HepG2 (cell line): ENCODE results near the gene POLR3GL. TPM values are rescaled to one million over a fixed set of nuclear protein-coding genes. Genes with fewer than 3 reads are reported as not detected.

ENCODE experiments used
- ATF7-NPFF ChIP-seq: sonication (generic); formaldehyde crosslinking; IDR thresholded peaks from 2 replicates; pipeline ENCODE4 v1.8.1; 2023; ENCODE audit warnings: mild to moderate bottlenecking, low read depth, missing genetic modification reagents, moderate library complexity
- CBX1 ChIP-seq: IDR thresholded peaks from one replicate; pipeline ENCODE4 v1.6.1; 2016; ENCODE audit warnings: antibody characterized with exemption, low read depth
- CBX5 ChIP-seq: sonication (generic); formaldehyde crosslinking; IDR thresholded peaks from 2 replicates; pipeline ENCODE4 v1.4.0; 2020; ENCODE audit warnings: missing genetic modification reagents, borderline replicate concordance
- CENPT ChIP-seq: sonication (generic); formaldehyde crosslinking; IDR thresholded peaks from 2 replicates; pipeline ENCODE4 v1.8.0; 2022; ENCODE audit warnings: low read depth, mild to moderate bottlenecking, moderate library complexity, missing genetic modification reagents
- DPF2 ChIP-seq: sonication (generic); formaldehyde crosslinking; IDR thresholded peaks from 2 replicates; pipeline ENCODE4 v1.4.0; 2020; ENCODE audit warnings: mild to moderate bottlenecking, low read depth, missing genetic modification reagents, borderline replicate concordance
- GATA4 ChIP-seq: sonication (generic); IDR thresholded peaks from 2 replicates; pipeline ENCODE4 v1.6.1; 2016; ENCODE audit warnings: antibody characterized with exemption, low read depth, borderline replicate concordance
- HOXA3 ChIP-seq: sonication (generic); formaldehyde crosslinking; IDR thresholded peaks from 2 replicates; pipeline ENCODE4 v1.5.0; 2020; ENCODE audit warnings: missing genetic modification reagents
- IRX3 ChIP-seq: sonication (generic); formaldehyde crosslinking; IDR thresholded peaks from 2 replicates; pipeline ENCODE4 v1.8.1; 2023; ENCODE audit warnings: mild to moderate bottlenecking, low read depth, missing genetic modification reagents, borderline replicate concordance
- MBNL3 ChIP-seq: fragments of 250-450 bp; sonication (Bioruptor Pico); conservative IDR thresholded peaks from 2 replicates; pipeline ENCODE4 v1.8.0; 2022; ENCODE audit warnings: mild to moderate bottlenecking, inconsistent platforms
- MTA1 ChIP-seq: sonication (generic); formaldehyde crosslinking; IDR thresholded peaks from 2 replicates; pipeline ENCODE4 v1.4.0; 2020; ENCODE audit warnings: missing genetic modification reagents, mild to moderate bottlenecking, borderline replicate concordance
- RAD51 ChIP-seq: fragments of 450-650 bp; IDR thresholded peaks from 2 replicates; pipeline ENCODE4 v1.6.1; 2016; ENCODE audit warnings: borderline replicate concordance
- REXO4 ChIP-seq: sonication (generic); formaldehyde crosslinking; IDR thresholded peaks from 2 replicates; pipeline ENCODE4 v1.8.0; 2022; ENCODE audit warnings: missing genetic modification reagents, mild to moderate bottlenecking, borderline replicate concordance
- RFXANK ChIP-seq: IDR thresholded peaks from 2 replicates; pipeline ENCODE4 v1.6.1; 2016
- SIX4 ChIP-seq: sonication (generic); formaldehyde crosslinking; IDR thresholded peaks from 2 replicates; pipeline ENCODE4 v1.4.0; 2020; ENCODE audit warnings: missing genetic modification reagents
- TARDBP ChIP-seq: sonication (generic); formaldehyde crosslinking; IDR thresholded peaks from 2 replicates; pipeline ENCODE4 v1.8.0; 2022; ENCODE audit warnings: mild to moderate bottlenecking, missing genetic modification reagents
- ZBTB42 ChIP-seq: sonication (generic); formaldehyde crosslinking; IDR thresholded peaks from 2 replicates; pipeline ENCODE4 v1.5.0; 2020; ENCODE audit warnings: mild to moderate bottlenecking, missing genetic modification reagents
- ZIK1 ChIP-seq: sonication (generic); formaldehyde crosslinking; IDR thresholded peaks from 2 replicates; pipeline ENCODE4 v1.5.0; 2020; ENCODE audit warnings: mild to moderate bottlenecking, low read depth, missing genetic modification reagents, borderline replicate concordance
- ZNF143 ChIP-seq: sonication (generic); formaldehyde crosslinking; IDR thresholded peaks from 2 replicates; pipeline ENCODE4 v1.4.0; 2020; ENCODE audit warnings: missing genetic modification reagents
- ZNF160 ChIP-seq: sonication (generic); formaldehyde crosslinking; IDR thresholded peaks from 2 replicates; pipeline ENCODE4 v1.8.0; 2022; ENCODE audit warnings: mild to moderate bottlenecking, inconsistent platforms, missing genetic modification reagents
- ZNF569 ChIP-seq: sonication (generic); formaldehyde crosslinking; IDR thresholded peaks from 2 replicates; pipeline ENCODE4 v1.5.0; 2020; ENCODE audit warnings: mild to moderate bottlenecking, missing genetic modification reagents, moderate library complexity, borderline replicate concordance
- ZNF792 ChIP-seq: IDR thresholded peaks from 2 replicates; pipeline ENCODE4 v1.6.1; 2016
- polyA plus RNA-seq, 8 experiments: library from polyadenylated mRNA; depleted of rRNA in 3 of 8; stranded (reverse) in 7 of 8; unstranded in 1 of 8; fragments of >200 nt; fragmentation: Illumina TruSeq in 4 of 8; extraction: Trizol in 4 of 8; gene quantifications; 2 replicates each; pipeline versions ENCODE4 v1.2.1 to v1.2.3, GENCODE V29; 2011 to 2016; ENCODE audit warnings: low read depth in 4 of 8, missing spikeins in 1 of 8, mixed read lengths in 1 of 8; ENCODE audit not compliant: insufficient read depth in 1 of 8
- total RNA-seq, 5 experiments: library from RNA; depleted of rRNA; stranded (reverse); fragments of >200 nt; fragmentation: Illumina TruSeq; extraction: Trizol; gene quantifications; 2 replicates each; pipeline ENCODE4 v1.2.3, GENCODE V29; 2016; ENCODE audit warnings: low read depth in 1 of 5
- TF ChIP-seq, protein P1 (sequence below): sonication (generic); formaldehyde crosslinking; IDR thresholded peaks from 2 replicates; pipeline ENCODE4 v1.4.0; 2020; ENCODE audit warnings: missing genetic modification reagents
- TF ChIP-seq, protein P2 (sequence below): sonication (generic); formaldehyde crosslinking; IDR thresholded peaks from 2 replicates; pipeline ENCODE4 v1.4.0; 2020; ENCODE audit warnings: missing genetic modification reagents
- TF ChIP-seq, protein P3 (sequence below): sonication (generic); formaldehyde crosslinking; IDR thresholded peaks from 2 replicates; pipeline ENCODE4 v1.4.0; 2020; ENCODE audit warnings: missing genetic modification reagents
- TF ChIP-seq, protein P4 (sequence below): sonication (generic); formaldehyde crosslinking; IDR thresholded peaks from 2 replicates; pipeline ENCODE4 v1.5.0; 2020; ENCODE audit warnings: mild to moderate bottlenecking, missing genetic modification reagents, borderline replicate concordance

The POLR3GL gene
- total and polyA plus RNA-seq, 2 of the 13 experiments (the other 11 are each of a cell fraction or from before 2014, with no cell fraction given) = 11.5 to 12.4 TPM

DNA sequence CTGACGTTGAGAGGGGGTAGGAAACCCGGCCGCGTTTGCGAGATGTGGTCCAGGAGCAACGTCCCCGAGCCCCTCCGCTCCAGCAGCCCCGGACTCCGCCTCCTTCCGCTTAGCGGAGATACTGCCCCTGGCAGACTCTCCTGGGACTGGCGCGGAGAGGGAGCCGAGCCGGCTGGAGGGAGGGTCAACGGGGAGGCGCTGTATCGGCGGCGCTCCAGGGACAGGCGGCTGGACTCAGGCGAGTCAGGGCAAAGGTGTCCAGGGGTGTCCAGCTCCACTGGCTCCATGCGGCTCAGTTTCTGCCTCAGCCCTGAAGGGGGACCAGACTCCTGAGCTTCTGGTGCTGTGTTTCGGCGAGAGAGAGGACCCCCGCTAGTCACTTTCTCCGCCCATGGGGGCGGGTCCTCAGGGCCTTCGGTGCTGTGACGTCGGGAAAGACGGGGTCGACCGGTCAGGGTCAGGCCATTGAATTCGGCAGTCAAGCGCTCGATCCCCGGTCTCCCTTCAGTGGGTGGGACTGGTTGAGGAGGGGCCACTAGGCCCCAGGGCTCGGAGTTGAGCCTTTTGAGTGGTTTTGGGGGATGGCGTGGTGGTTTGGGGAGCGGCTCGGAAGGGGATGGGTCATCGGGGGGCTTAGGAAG lies 3.9 kb upstream of the POLR3GL start (continued):
- TF ChIP-seq RFXANK (CRISPR knock-in tag) = no peak
- TF ChIP-seq, protein P1, sequence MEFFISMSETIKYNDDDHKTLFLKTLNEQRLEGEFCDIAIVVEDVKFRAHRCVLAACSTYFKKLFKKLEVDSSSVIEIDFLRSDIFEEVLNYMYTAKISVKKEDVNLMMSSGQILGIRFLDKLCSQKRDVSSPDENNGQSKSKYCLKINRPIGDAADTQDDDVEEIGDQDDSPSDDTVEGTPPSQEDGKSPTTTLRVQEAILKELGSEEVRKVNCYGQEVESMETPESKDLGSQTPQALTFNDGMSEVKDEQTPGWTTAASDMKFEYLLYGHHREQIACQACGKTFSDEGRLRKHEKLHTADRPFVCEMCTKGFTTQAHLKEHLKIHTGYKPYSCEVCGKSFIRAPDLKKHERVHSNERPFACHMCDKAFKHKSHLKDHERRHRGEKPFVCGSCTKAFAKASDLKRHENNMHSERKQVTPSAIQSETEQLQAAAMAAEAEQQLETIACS = 0 out of 2 replicates have a peak, but pooled peaks have one; percentile 2
- TF ChIP-seq MBNL3 (CRISPR knock-in tag) = no peak
- 0 out of 2 replicates have a peak, but pooled peaks have one; percentile 38 for TF ChIP-seq ZNF569 (CRISPR knock-in tag)
- TF ChIP-seq CBX5 (CRISPR knock-in tag) = no peak
- TF ChIP-seq ATF7-NPFF (CRISPR knock-in tag) = no peak
- peak; percentile 64 for TF ChIP-seq HOXA3 (CRISPR knock-in tag)
- no peak for TF ChIP-seq CBX1
- TF ChIP-seq DPF2 = no peak
- no peak for TF ChIP-seq SIX4
- TF ChIP-seq MTA1 (CRISPR knock-in tag) = no peak
- TF ChIP-seq GATA4 = peak; percentile 44; the same call in 1 of the 2 replicates
- peak; percentile 35; the same call in 1 of the 2 replicates for TF ChIP-seq ZNF160
- no peak for TF ChIP-seq RAD51
- no peak for TF ChIP-seq ZNF143 (CRISPR knock-in tag)
- TF ChIP-seq ZNF792 (CRISPR knock-in tag) = 0 out of 2 replicates have a peak, but pooled peaks have one; percentile 25
- no peak for TF ChIP-seq CENPT
- no peak for TF ChIP-seq TARDBP (CRISPR knock-in tag)
- TF ChIP-seq, protein P2, sequence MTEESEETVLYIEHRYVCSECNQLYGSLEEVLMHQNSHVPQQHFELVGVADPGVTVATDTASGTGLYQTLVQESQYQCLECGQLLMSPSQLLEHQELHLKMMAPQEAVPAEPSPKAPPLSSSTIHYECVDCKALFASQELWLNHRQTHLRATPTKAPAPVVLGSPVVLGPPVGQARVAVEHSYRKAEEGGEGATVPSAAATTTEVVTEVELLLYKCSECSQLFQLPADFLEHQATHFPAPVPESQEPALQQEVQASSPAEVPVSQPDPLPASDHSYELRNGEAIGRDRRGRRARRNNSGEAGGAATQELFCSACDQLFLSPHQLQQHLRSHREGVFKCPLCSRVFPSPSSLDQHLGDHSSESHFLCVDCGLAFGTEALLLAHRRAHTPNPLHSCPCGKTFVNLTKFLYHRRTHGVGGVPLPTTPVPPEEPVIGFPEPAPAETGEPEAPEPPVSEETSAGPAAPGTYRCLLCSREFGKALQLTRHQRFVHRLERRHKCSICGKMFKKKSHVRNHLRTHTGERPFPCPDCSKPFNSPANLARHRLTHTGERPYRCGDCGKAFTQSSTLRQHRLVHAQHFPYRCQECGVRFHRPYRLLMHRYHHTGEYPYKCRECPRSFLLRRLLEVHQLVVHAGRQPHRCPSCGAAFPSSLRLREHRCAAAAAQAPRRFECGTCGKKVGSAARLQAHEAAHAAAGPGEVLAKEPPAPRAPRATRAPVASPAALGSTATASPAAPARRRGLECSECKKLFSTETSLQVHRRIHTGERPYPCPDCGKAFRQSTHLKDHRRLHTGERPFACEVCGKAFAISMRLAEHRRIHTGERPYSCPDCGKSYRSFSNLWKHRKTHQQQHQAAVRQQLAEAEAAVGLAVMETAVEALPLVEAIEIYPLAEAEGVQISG (CRISPR knock-in tag) = peak; percentile 65
- TF ChIP-seq IRX3 (CRISPR knock-in tag) = no peak
- TF ChIP-seq, protein P3, sequence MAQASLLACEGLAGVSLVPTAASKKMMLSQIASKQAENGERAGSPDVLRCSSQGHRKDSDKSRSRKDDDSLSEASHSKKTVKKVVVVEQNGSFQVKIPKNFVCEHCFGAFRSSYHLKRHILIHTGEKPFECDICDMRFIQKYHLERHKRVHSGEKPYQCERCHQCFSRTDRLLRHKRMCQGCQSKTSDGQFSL = peak; percentile 57; the same call in 1 of the 2 replicates
- TF ChIP-seq ZIK1 (CRISPR knock-in tag) = 0 out of 2 replicates have a peak, but pooled peaks have one; percentile 62
- TF ChIP-seq REXO4 = no peak
- TF ChIP-seq, protein P4, sequence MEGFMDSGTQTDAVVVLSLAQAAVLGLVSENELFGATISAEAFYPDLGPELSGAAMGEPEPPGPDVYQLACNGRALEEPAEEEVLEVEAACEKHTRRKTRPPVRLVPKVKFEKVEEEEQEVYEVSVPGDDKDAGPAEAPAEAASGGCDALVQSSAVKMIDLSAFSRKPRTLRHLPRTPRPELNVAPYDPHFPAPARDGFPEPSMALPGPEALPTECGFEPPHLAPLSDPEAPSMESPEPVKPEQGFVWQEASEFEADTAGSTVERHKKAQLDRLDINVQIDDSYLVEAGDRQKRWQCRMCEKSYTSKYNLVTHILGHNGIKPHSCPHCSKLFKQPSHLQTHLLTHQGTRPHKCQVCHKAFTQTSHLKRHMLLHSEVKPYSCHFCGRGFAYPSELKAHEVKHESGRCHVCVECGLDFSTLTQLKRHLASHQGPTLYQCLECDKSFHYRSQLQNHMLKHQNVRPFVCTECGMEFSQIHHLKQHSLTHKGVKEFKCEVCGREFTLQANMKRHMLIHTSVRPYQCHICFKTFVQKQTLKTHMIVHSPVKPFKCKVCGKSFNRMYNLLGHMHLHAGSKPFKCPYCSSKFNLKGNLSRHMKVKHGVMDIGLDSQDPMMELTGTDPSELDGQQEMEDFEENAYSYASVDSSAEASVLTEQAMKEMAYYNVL = no peak
- TF ChIP-seq ZBTB42 = no peak
